ENCODE data around the gene SLC10A1.

Gene SLC10A1

DNA sequence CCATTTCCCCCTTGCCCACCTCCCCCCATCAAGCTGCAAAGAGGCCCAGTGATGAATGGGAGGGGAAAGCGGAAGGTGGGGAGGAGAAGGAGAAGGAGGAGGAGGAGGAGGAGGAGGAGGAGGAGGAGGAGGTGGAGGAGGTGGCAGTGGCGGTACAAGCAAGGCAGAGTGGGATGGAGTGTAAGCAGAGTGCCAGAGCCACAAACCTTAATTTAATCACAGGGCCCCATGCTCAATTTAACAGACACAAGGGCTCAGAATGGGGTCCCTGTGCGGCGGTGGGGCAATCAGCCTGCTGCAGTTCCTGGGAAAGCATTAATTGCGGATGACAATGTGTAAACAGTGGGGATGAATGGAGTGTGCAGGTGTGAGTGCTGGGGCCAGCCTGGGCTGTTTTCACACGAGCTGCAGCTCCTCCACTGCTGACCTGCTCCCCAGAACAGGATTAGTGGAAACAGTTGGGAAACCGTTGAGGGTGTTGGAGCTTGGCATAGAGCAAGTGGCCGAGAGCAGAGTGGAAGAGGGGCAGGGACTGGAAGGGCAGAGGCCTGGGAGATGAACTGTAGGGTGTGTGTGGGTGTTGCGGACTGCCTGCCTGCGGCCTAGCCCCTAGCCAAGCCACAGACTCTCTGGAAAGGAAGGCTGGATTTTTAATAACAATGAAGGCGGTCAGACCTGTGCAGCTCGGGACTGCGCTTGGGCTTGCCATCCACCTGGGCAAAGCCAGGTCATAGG lies 45.8 kb upstream of the SLC10A1 start:
- Histone ChIP-seq H3K36me3 (ENCODE audit: low read depth) (no peaks in the 10 kb centered on the region), H3K9me3 (ENCODE audit: severe bottlenecking) (no peaks in the 10 kb centered on the region), H3K4me3 (ENCODE audit: severe bottlenecking) (no peak overlapping the region), H3K27ac (ENCODE audit: poor library complexity, severe bottlenecking) (no peak overlapping the region), H3K27me3 (ENCODE audit: insufficient read depth, poor library complexity, severe bottlenecking) (peaks cover 9% of the 10 kb centered on the region), H3K4me1 (ENCODE audit: insufficient read depth, poor library complexity, severe bottlenecking) (no peaks in the 10 kb centered on the region)
- ATAC-seq (ENCODE audit: low read depth), result no peak
- TF ChIP-seq, protein P1, sequence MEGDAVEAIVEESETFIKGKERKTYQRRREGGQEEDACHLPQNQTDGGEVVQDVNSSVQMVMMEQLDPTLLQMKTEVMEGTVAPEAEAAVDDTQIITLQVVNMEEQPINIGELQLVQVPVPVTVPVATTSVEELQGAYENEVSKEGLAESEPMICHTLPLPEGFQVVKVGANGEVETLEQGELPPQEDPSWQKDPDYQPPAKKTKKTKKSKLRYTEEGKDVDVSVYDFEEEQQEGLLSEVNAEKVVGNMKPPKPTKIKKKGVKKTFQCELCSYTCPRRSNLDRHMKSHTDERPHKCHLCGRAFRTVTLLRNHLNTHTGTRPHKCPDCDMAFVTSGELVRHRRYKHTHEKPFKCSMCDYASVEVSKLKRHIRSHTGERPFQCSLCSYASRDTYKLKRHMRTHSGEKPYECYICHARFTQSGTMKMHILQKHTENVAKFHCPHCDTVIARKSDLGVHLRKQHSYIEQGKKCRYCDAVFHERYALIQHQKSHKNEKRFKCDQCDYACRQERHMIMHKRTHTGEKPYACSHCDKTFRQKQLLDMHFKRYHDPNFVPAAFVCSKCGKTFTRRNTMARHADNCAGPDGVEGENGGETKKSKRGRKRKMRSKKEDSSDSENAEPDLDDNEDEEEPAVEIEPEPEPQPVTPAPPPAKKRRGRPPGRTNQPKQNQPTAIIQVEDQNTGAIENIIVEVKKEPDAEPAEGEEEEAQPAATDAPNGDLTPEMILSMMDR (IDR thresholded peaks at IDR 0.05; ENCODE audit: poor library complexity, severe bottlenecking), result no peak
- DNase-seq (ENCODE audit: low spot score), result no peak

- Histone ChIP-seq H3K4me3 (ENCODE audit: severe bottlenecking) (no peak overlapping the region), H3K27me3 (ENCODE audit: insufficient read depth, poor library complexity, severe bottlenecking) (peaks cover 14% of the 10 kb centered on the region), H3K36me3 (ENCODE audit: low read depth) (no peaks in the 10 kb centered on the region), H3K4me1 (ENCODE audit: insufficient read depth, poor library complexity, severe bottlenecking) (no peaks in the 10 kb centered on the region), H3K27ac (ENCODE audit: poor library complexity, severe bottlenecking) (no peak overlapping the region), H3K9me3 (ENCODE audit: severe bottlenecking) (no peaks in the 10 kb centered on the region)
- DNase-seq (ENCODE audit: low spot score) (no peak), ATAC-seq (ENCODE audit: low read depth) (no peak)
- TF ChIP-seq, protein P1 (IDR thresholded peaks at IDR 0.05; ENCODE audit: poor library complexity, severe bottlenecking), result no peak
Measured at GRCh38 chr14:69841656-69842055, 44.6 kb upstream of the SLC10A1 start.

DNA sequence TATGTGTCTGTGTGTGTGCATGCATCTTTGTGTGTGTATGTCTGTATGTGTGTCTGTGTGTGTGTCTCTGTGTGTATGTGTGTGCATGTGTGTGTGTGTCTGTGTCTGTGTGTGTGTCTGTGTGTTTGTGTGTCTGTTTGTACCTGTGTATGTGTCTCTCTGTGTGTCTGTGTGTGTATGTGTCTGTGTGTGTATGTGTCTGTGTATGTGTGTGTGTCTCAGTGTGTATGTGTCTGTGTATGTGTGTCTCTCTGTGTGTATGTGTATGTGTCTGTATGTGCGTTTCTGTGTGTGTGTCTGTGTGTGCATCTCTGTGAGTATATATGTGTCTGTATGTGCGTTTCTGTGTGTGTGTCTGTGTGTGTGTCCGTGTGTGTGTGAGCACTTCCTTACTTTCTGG lies 42.6 kb upstream of the SLC10A1 start:
- H3K27ac ChIP-seq (ENCODE audit: poor library complexity, severe bottlenecking), result no peak overlapping the region
- H3K4me1 ChIP-seq (ENCODE audit: insufficient read depth, poor library complexity, severe bottlenecking), result no peaks in the 10 kb centered on the region
- H3K9me3 ChIP-seq (ENCODE audit: severe bottlenecking), result no peaks in the 10 kb centered on the region
- TF ChIP-seq, protein P1 (IDR thresholded peaks at IDR 0.05; ENCODE audit: poor library complexity, severe bottlenecking), result no peak
- ATAC-seq (ENCODE audit: low read depth) (no peak), DNase-seq (ENCODE audit: low spot score) (no peak)
- H3K4me3 ChIP-seq (ENCODE audit: severe bottlenecking), result no peak overlapping the region
- H3K36me3 ChIP-seq (ENCODE audit: low read depth), result no peaks in the 10 kb centered on the region
- H3K27me3 ChIP-seq (ENCODE audit: insufficient read depth, poor library complexity, severe bottlenecking), result peaks cover 22% of the 10 kb centered on the region

- Histone ChIP-seq H3K36me3 (ENCODE audit: low read depth) (no peaks in the 10 kb centered on the region), H3K27ac (ENCODE audit: poor library complexity, severe bottlenecking) (no peak overlapping the region), H3K4me3 (ENCODE audit: severe bottlenecking) (no peak overlapping the region), H3K27me3 (ENCODE audit: insufficient read depth, poor library complexity, severe bottlenecking) (peaks cover 29% of the 10 kb centered on the region), H3K9me3 (ENCODE audit: severe bottlenecking) (no peaks in the 10 kb centered on the region), H3K4me1 (ENCODE audit: insufficient read depth, poor library complexity, severe bottlenecking) (no peaks in the 10 kb centered on the region)
- TF ChIP-seq, protein P1 (IDR thresholded peaks at IDR 0.05; ENCODE audit: poor library complexity, severe bottlenecking), result no peak
- DNase-seq (ENCODE audit: low spot score), result no peak
- peak; percentile 21; the same call in 1 of the 3 replicates for ATAC-seq (ENCODE audit: low read depth)
Measured at GRCh38 chr14:69838881-69839416, 41.9 kb upstream of the SLC10A1 start.

DNA sequence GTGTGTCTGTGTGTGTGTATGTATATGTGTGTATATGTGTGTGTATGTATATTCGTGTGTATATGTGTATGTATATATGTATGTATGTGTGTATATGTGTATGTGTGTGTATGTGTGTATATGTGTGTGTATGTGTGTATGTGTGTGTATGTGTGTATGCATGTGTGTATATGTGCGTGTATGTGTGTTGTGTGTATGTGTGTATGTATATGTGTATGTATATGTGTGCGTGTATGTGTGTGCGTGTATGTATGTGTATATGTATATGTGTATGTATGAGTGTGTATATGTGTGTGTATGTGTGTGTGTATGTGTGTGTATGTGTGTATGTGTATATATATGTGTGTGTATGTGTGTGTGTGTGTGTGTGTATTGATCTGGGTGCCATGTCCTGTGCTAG lies 31.8 kb upstream of the SLC10A1 start:
- TF ChIP-seq, protein P1 (IDR thresholded peaks at IDR 0.05; ENCODE audit: poor library complexity, severe bottlenecking), result no peak
- no peak for ATAC-seq (ENCODE audit: low read depth)
- no peaks in the 10 kb centered on the region for H3K27me3 ChIP-seq (ENCODE audit: insufficient read depth, poor library complexity, severe bottlenecking)
- no peak for DNase-seq (ENCODE audit: low spot score)
- H3K9me3 ChIP-seq (ENCODE audit: severe bottlenecking), result no peaks in the 10 kb centered on the region
- no peaks in the 10 kb centered on the region for H3K36me3 ChIP-seq (ENCODE audit: low read depth)
- no peak overlapping the region for H3K27ac ChIP-seq (ENCODE audit: poor library complexity, severe bottlenecking)
- peaks cover 3% of the 10 kb centered on the region for H3K4me1 ChIP-seq (ENCODE audit: insufficient read depth, poor library complexity, severe bottlenecking)
- H3K4me3 ChIP-seq (ENCODE audit: severe bottlenecking), result no peak overlapping the region
